ENCODE results near the gene GALNT1.

Gene GALNT1

GRCh38 chr18:35716169-35716831 lies 134.8 kb downstream of the GALNT1 start:
- no peak for DNase-seq (ENCODE audit: low read depth in 2 of 2)

- no peak for DNase-seq (ENCODE audit: low read depth in 2 of 2)
These were observed 135.6 kb downstream of the GALNT1 start for GRCh38 chr18:35717182-35717581.

GRCh38 chr18:35721431-35722081 lies 140.0 kb downstream of the GALNT1 start:
- no peak for DNase-seq (ENCODE audit: low read depth in 2 of 2)

GRCh38 chr18:35728676-35729075 lies 147.1 kb downstream of the GALNT1 start:
- DNase-seq (ENCODE audit: low read depth in 2 of 2): no peak

GRCh38 chr18:35729991-35730668 lies 148.6 kb downstream of the GALNT1 start:
- DNase-seq (ENCODE audit: low read depth in 2 of 2): no peak

- DNase-seq (ENCODE audit: low read depth in 2 of 2): no peak
These were observed 149.3 kb downstream of the GALNT1 start for GRCh38 chr18:35730691-35731370.

- DNase-seq (ENCODE audit: low read depth in 2 of 2): no peak
These were observed 150.2 kb downstream of the GALNT1 start for GRCh38 chr18:35731701-35732100.

- no peak for DNase-seq (ENCODE audit: low read depth in 2 of 2)
These were observed 150.6 kb downstream of the GALNT1 start for GRCh38 chr18:35732162-35732561.

- DNase-seq (ENCODE audit: low read depth in 2 of 2): no peak
These were observed 151.1 kb downstream of the GALNT1 start for GRCh38 chr18:35732636-35733035.

GRCh38 chr18:35733408-35733807 lies 151.9 kb downstream of the GALNT1 start:
- no peak for DNase-seq (ENCODE audit: low read depth in 2 of 2)

GRCh38 chr18:35736696-35737095 lies 155.2 kb downstream of the GALNT1 start:
- DNase-seq (ENCODE audit: low read depth in 2 of 2): no peak

- no peak for DNase-seq (ENCODE audit: low read depth in 2 of 2)
These were observed 158.2 kb downstream of the GALNT1 start for GRCh38 chr18:35739778-35740177.

- no peak for DNase-seq (ENCODE audit: low read depth in 2 of 2)
These were observed 159.1 kb downstream of the GALNT1 start for GRCh38 chr18:35740656-35741055.

- DNase-seq (ENCODE audit: low read depth in 2 of 2): no peak
These were observed 162.4 kb downstream of the GALNT1 start for GRCh38 chr18:35743916-35744315.

- DNase-seq (ENCODE audit: low read depth in 2 of 2): no peak
These were observed 164.3 kb downstream of the GALNT1 start for GRCh38 chr18:35745814-35746213.

- no peak for DNase-seq (ENCODE audit: low read depth in 2 of 2)
These were observed 165.3 kb downstream of the GALNT1 start for GRCh38 chr18:35746826-35747339.

- no peak for DNase-seq (ENCODE audit: low read depth in 2 of 2)
These were observed 166.4 kb downstream of the GALNT1 start for GRCh38 chr18:35747894-35748472.

GRCh38 chr18:35749701-35750100 lies 168.2 kb downstream of the GALNT1 start:
- DNase-seq (ENCODE audit: low read depth in 2 of 2): no peak

- no peak for DNase-seq (ENCODE audit: low read depth in 2 of 2)
These were observed 169.4 kb downstream of the GALNT1 start for GRCh38 chr18:35750929-35751328.

GRCh38 chr18:35753306-35753910 lies 171.9 kb downstream of the GALNT1 start:
- no peak for DNase-seq (ENCODE audit: low read depth in 2 of 2)

GRCh38 chr18:35754464-35754863 lies 172.9 kb downstream of the GALNT1 start:
- no peak for DNase-seq (ENCODE audit: low read depth in 2 of 2)
